DMS 273 (cell line): Measurements from ENCODE around the gene COPB1.

Experiments
- DNase-seq: peaks from one replicate; lab custom pipeline; 2025; ENCODE audit not compliant: unreplicated experiment; lab: John Stamatoyannopoulos, UW

COPB1 gene

DNA sequence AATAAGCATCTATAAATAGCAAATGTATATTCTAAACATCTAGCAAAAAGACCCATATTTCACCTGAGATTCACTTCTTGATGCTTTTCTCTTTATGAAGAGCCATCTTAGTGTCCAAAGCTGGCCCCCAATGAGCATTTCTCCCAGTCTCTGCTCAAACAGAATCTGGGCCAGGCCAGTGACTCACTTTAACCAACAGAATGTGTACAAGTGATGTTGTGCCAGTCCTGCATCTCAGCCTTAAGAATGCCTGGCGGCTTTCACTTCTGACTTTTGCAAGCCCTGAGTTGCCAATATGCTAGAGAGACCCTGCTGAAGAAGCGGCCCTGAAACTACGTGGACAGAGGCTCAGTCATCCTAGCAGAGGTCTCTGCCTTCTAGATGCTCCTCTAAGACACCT is 6.9 kb upstream of the COPB1 start:
- no peak for DNase-seq

DNA sequence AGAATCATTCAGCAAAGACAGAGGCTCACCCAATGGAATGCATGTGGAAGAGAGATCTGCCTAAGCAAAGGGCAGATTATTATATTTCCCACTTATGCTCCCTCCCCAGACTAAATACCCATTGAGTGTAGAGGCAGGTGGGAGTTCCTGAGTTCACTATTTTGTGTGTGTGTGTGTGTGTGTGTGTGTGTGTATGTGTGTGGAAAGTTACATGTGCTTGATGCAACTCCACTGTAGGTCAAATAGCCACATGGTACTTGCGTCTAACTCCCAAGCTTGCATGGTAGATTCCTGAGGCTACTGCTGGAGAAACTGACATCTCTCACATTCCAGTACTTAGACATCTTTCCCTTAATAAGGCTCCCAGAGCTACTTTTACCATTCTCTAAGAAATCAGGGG is 3.4 kb upstream of the COPB1 start:
- no peak for DNase-seq

DNA sequence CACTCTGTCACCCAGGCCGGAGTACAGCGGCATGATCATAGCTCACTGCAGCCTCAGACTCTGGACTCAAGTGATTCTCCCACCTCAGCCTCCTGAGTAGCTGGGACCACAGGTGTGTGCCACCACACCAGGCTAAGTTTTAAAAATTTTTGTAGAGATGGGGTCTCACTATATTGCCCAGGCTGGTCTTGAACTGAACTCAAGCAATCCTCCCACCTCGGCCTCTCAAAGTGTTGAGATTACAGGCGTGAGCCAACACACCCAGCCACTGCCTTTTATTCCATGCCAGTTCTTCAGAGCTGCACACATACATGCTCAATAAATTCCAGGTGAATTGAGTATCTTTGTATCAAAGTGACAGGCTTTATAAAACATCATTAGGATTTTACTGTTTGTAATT is 2.4 kb upstream of the COPB1 start:
- DNase-seq = no peak

DNA sequence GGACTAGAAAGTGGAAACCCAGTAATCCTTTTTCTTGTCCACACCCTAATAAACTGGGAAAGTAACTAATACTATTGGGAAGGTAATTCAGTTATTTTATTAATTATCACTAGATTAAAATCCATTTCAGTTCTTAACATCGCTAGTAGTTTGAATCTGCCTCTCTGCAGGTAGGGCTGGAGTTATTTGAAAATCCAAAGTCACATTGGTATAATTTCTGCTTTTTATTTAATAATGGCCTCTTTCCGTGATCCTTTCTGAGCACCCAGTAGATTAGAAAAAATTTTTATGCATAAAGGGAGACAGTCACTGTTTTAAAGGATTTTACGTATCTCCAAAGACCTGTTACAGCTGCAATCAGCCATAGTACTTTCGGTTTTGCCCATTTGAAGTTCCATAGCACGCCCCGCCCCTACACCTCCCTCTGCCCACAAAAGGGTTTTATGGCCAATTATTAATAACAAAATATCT is 605 bp upstream of the COPB1 start:
- DNase-seq = peak; percentile 53

DNA sequence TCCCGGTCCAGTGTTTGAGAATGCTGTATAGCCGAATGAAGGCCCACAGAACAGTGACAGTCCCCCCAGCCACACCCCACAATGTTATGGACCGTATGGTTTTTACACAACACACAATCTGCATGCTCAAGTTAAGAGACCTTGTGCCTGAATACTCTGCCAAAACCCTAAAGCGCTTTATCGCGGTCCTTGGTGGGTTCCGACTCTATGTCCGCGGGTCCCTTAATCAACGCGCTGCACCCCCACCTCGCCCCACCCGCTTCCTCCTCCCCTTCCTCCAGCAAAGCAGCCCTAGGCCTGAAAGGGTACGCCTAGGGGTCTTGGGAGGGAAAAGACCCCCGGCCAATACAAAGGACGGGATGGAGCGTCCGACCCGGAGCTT is 442 bp downstream of the COPB1 start:
- peak; percentile 48 for DNase-seq

DNA sequence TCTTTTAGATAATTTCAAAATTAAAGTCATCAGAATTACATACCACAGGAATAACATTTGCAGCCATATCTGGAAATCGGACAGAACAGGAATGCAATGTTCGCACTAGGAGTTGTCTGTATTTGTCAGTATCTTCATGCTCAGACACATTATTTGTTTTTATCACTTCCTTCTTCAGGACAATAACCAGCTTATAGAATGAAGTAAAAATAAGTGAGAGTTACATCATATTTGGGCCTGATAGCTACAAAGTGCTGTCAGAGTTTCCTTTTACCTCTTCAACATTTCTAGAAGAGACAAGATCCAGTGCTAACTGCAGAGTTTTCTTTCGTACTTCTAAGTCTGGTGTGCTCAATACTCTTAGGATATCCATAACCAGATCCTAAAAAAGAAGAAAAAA is 18.9 kb downstream of the COPB1 start:
- DNase-seq = no peak

DNA sequence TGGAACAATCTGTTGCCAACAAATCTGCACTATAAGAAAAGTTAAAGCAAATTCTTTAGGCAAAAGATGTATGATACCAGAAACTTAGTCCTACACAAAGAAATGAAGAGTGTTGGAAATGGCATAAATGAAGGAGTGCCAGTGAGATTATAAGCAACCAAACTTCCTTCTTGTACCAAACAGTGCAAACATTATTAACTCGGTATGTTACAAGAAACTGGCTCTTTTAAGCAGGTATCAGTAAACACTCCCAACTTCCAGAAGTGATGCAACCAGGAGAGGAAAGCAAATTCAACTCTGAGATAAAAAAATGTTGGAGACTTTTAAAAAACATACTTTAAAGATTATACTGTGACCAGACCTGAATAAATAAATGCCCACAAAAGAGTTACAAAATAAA is 28.5 kb downstream of the COPB1 start:
- no peak for DNase-seq

DNA sequence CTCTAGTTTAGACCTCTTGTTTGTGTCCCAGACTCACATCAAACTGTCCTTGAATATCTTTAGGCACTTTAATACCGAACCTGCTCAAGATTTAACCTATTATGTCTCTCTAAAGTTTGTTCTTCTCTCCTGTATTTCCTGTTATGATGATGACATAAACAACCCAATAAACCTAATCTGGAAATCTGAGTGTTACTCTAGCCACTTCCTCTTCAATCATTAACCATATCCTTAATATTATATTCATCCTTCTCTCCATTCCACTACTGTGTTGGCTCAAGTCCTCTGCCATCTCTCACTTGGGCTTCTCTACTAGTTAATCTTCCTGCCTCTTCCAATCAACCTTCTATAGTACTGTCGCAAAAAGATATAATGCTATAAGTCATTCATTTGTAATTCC is 36.0 kb downstream of the COPB1 start:
- DNase-seq = no peak

DNA sequence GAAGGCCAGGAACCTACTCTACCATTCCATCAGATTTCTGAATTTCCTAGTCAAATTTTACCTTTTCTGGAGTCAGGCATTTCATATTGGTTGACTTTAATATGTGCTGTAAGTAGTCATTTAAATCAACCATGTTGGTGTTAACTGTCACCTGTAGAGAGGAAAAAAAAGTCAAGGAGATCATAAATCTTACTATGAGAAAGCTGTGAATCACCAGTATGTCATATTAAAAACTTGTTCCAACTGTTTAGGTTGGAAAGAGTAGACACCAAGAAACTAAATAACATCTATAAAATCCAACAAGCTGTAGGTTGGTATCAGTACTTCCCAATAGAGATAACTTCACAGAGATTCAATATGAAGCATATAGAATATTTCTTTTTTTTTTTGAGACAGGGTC is 39.5 kb downstream of the COPB1 start:
- no peak for DNase-seq

DNA sequence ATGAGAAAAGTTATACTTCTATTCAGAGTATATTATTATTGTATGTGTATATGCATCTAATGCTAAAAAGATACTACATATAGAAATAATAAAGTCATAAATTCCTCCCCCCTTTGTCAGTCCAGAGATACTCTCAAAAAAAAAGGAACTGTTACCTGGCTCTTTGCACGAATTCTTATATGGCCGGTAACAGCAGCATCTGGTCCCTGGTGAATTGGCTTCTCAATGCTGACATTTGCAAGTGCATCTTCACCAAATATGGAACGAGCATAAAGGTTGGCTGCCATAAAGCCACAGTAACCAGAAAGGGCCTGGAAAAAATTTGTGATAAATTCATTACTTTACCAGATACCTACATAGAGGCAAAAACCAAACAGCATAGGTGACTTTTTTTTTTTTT is 41.2 kb downstream of the COPB1 start:
- DNase-seq = no peak

DNA sequence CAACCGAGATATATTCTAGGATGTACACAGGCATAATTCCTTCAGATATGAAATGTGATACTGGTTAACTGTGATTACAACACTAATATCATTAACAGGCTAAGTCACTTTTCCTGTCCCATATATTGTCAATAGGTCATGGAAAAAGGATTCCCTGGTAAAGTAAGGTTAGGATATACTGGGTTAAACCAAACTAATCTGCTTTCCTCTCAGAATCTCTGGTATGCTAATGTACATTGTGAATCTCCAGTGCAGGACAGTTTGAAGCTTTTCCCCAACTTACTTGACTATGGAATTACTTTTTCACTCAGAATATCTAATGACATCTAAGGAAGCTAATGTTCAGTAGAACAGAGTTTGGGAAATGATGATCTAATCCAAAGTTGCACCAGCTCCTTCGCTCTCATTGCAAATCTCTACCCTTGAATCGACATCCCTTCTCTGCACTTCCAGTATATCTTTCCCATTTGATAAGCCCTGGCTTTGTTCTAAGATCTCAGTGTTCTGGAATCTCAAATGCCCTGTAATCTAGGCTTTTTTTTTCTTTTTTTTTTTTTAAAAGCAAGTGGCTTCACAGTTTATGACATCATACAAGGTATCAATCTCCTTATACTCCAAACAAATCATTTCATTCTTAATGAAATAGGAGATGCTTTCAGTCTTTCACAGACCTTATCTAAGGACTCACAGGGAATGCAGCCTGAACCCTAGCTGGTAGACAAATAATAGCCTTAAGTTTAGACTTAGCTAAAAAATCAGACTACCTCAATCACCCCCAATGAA is 43.8 kb downstream of the COPB1 start:
- no peak for DNase-seq

DNA sequence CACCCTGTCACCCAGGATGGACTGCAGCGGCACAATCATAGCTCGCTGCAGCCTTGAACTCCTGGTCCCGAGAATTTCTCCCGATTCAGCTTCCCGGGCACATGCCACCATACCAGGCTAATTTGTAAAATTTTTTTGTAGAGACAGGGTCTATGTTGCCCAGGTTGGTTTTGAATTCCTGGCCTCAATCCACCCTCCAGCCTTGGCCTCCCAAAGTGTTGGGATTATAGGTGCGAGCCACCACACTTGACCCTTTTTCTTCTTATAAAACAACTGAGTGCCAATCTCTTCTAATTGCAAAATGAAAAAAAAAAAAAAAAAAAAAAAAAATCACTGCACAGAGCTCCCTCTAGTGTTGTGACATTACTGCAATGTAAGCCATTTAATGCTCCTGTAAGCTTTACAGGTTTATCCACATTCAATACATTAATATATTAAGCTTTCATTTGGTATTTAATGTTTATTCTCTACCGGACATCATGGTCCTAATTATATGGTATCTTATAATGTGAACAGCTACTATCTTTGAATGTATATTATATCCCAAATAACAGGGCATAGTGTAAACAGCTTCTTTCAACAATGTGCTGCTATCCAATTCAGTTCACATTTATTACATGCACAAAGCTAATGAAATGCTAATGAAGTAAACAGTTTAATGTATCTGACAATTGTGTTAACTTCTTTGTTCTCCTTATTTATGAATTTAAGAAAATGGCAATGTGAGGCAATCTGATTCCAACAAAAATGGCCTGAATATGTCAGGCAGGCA is 44.6 kb downstream of the COPB1 start:
- DNase-seq = peak; percentile 26

DNA sequence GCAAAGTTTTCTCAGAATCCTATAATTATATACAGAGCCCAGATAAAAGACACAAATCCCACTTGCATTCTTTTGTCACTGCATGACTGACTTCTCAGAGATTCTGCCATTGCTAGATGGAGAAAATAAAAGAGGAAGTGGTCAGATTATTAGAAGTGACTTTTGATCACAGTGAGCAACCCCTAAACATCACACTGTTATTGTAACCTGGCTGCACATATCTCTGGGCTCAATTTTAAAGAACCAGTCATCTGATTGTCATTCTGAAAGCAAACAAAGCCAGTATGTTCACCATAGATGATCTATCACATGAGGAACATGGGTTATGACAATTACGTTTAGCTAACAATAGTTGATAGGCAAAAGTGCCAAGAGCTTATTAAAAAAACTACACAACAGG is 47.8 kb downstream of the COPB1 start:
- DNase-seq = no peak

DNA sequence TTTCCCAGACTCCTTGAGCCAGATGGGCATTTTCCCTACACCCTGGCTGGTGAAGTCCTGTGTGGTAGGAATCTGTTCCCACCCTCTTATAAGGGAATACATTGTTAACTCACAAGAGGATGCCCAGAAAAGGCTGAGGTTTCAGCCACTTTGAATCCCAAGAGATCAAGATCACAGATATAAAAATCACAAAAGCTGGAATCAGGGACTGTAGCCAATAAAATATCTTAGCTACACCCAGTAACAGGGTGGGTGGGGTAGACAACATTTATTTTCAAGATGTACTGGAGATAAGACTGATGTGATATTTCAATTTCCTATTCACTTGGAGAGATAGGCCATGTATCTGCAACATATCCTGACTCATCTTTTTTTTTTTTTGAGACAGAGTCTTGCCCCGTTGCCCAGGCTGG is 50.3 kb downstream of the COPB1 start:
- DNase-seq = peak; percentile 6

DNA sequence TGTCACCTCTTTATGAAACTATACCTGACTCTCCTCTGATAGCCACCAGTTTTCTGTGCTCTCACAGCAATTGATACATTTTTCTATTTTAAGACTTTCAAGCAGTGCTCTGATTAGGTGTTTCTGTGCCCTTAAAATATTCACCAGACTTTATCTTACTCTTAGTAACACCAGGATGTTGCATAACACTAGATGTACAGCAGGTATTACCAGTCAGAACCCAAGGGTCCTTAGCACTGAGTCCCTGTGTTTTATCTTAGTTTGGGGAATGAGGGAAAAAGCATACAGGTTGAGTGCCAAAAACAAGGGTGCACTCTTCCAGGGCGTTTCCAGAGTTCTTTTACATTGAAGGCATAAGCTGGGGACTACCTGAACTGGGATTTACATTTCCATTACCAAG is 51.4 kb downstream of the COPB1 start:
- DNase-seq = no peak

DNA sequence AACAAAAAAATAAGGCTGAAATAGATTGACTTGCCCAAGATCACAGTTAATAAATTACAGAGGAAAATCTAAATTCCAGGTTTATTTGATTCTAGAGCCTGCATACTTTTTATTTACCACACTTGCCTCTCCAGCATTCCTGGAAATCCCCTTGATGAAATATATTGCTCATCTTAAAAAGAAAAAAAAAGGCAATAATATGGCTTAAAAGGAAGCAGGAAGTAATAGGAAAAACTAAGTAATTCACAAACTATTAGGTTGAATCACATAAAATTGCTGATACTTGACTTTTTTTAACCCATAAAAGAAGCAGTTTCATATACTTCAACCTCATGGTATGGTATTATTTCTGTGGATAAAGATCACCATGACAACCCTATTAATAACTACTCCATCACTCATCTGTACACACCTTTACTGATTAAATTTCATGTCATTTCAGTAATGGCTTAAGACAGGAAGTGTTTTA is 52.9 kb downstream of the COPB1 start:
- DNase-seq = no peak

DNA sequence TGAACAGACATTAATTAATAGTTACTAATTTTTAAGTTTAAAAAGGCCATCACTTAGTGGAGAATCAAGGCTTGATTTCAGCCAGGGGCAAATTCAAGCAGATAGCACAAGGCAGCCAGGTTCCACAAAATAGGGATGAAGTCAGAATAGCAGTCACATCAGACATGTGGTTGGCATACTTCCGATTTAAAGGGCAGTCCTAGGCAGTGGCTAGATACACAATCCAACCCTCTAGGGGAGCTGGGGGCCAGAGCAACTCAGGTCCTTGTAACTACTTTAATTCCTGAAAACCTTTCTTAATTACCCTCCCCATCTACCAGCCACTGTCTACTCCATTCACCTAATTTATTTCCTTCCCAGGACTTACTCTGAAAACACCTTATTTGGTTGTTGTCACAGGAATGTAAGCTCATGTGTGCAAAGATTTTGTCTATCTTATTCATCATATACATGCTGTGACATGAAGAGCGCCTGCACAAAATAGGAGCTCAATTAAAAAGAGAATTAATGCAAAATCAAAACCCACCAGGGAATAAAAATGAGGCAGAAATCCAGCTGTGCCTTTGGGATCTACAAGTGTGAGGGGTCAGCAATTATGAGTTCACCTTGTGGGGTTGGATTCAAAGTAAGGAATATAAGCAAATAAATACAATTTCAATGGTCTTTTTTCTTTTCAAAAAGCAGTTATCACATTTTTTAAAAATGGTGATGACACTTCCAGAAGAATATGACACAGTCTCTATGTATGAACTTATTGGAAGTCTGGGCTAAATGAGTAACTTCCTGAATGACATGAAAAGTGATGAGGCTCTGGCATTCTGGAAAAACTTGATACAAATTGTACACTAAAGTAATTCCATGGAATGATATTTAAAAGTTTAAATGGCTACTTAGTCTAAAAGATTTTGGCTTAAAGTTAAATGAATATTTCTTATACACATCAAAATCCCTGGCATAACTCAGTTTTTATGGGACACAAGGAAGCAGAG is 53.8 kb downstream of the COPB1 start:
- no peak for DNase-seq

DNA sequence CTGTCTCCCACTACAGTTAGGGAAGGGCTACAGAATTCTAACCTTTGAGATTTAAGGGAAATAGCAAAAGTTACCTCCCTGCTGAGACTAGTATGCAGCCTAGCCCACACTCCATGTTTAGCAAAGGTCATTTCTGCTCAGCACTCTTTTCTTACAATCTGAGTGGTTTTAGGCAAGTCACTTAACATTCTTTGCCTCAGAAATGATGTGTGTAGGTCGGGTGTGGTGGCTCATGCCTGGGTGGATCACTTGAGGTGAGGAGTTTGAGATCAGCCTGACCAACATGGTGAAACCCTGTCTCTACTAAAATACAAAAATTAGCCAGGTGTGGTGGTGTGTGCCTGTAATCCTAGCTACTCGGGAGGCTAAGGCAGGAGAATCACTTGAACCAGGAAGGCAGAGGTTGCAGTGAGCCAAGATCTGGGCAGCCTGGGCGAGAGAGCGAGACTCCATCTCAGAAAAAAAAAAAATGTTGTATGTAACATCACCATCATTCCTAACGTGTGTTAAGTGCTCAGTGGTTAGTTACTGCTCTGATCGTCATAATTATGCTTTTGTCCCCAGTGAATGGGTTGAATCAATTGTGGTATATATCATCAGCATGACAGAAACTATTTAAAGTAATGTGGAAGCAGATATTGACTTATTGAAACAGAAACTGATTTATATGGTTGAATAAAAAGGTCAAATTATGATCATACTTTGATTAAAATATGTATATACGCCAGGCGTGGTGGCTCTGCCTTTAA is 55.0 kb downstream of the COPB1 start:
- no peak for DNase-seq

DNA sequence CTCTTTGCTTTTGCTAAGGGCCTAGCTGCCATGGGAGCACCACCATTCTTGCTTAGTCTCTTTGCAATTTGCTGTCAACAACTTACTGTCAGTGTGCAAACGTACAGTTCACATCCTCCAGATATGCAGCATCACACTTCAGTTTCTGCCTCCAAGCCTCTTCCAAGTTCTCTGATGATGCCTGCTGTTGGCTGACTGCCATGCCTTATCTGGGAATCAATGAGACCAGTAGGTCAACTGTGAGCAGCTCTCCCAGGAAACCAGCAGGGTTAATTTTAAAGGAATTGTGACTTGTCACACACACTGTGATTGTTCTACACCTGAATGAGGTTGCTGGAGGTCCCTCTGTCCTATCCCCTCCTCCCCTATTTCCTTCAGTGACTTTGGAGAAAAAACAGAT is 56.0 kb downstream of the COPB1 start:
- peak; percentile 31 for DNase-seq

DNA sequence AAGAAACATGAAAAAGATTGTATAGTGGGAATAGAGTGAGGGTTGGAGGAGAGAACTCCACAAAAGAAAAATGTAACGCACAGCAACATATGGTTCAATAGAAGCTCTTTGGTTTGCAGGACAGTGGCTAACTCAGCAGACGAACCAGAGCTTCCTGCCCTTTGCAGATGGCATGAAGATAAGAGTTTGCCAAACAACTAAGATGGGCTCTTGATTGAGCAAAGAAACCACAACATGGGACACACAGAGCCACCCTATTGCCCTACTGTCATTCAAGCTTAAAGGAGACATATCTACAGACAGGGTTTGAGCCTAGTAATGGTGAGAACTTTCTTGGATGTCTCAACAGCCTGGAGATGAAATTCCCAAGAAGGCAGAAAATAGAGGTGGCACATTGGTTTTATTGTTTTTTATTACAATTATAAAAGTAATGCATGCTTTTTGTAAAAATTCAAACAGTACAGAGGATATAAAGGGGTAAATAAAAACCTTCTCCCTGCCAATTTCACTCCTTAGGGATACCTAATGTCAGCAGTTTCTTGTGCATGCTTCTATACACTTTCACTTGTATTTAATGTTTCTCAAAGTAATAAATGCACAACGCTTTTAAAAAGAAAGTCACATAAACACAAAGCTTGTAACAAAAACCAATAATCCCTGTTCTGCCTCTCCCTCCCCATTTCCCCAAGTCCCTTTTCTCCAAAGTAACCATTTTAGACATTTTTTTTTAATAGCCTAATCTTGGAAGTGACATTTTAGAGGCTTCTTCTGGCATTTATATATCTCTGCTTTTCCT is 63.7 kb downstream of the COPB1 start:
- DNase-seq = no peak
